Inflammatory macrophage (primary cell): ENCODE results near the gene KCNJ1.
A peak's percentile ranks its signal among the peaks of the same experiment; 100 is the strongest.

Source experiments
- DNase-seq, 2 donors: peaks; one replicate each; pipeline ENCODE4 v3.0.0-alpha.2; 2020 to 2022

The KCNJ1 gene

DNA sequence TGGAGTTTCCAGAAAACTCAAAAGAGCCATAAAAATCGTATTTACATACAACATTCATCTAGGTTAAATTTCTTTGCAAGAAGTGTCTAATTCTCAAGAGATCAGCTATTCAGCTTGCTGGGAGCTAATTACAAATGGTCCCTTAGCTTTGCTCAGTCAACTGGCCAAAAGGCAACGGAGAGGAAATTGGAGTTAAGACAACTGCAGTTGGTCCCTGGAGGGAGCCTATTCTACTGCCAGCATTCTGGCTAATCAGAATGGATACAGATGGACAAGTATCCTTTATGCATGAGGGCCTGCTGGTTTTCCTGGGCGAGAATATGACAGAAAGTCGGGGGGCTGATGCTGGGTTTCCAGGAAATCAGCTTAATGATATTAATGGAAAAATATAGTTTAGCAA lies 45.5 kb downstream of the KCNJ1 start:
- no peak for DNase-seq

DNA sequence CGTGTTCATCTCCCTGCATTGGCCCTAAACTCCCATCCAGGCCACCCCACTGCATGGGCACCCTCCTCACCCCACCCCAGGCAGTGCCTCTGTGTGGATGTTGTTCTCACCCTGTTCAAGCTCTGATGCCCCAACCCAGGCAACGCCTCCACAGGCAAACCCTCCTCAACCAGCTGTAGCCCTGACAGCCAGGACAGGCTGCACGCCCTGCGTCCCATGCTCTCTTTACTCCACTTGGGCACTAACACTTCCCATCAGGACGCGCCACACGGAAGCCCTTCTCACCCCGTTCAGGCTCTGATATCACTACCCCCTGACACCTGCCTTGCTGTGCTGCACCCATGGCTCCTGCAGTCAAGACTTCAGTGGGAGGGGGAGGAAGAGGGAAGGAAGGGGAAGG lies 47.9 kb downstream of the KCNJ1 start:
- DNase-seq: no peak

GRCh38 chr11:128814856-128815705 lies 52.0 kb downstream of the KCNJ1 start:
- DNase-seq: peak; percentile 76 to 77

DNA sequence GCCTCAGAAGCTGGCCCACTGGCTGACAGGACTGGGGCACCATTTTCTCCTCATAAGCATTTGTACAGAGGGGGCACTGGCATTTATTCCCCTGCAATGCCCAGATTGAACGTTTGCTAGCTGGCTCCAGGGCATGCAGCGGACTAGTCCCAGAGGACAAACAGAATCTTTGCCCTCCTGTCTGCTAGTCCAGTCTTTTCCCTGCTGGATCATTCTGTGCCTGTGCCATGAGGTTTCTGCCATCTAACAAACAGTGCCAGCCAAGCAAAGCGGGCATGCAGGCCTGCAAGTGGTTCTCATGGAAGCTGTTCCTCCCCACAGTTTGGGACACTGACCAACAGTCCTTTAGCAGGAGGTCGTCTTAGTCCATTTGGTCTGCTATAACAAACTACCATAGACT lies 53.4 kb downstream of the KCNJ1 start:
- no peak for DNase-seq

GRCh38 chr11:128810784-128811514 lies 56.1 kb downstream of the KCNJ1 start:
- no peak for DNase-seq

DNA sequence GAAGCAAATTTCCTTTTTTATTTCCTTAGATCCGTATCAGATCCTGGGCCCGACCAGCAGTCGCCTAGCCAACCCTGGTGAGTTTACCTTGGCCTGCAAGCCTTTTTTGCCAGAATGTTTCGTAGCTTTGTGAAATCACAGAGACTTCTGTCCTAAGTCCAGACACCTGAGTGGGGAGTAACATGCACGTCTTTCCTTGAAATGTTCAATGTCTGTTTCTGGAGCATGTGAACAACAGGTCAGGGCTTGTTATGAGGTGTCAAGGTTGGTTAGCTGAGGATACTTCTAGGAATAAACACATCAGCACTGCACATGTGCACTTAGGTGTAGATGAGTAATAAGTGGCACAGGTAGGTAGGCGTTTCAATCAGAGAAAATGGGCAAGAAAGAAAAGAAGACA lies 58.0 kb downstream of the KCNJ1 start:
- DNase-seq: no peak

DNA sequence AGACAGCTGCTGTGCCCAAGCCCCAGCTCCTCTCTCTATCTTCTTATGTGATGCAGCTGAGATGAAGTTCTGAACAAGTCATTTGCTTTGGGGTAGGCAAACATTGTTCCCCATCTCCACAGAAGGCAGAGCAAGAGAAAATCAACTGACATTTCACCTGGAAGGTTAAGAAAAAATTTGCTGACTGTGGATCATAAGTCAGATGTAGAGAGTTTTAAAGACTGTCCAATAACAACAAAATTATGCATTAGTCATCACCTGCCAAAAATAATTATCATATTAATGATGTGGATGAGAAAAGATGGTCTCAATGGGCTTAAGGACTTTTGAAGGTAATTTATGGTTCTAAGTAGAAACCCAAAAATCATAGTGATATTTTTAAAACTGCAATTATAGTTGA lies 59.2 kb downstream of the KCNJ1 start:
- no peak for DNase-seq

- DNase-seq: peak in 1 of 2 donors; percentile 51
These were observed 60.4 kb downstream of the KCNJ1 start for GRCh38 chr11:128806506-128807261.

DNA sequence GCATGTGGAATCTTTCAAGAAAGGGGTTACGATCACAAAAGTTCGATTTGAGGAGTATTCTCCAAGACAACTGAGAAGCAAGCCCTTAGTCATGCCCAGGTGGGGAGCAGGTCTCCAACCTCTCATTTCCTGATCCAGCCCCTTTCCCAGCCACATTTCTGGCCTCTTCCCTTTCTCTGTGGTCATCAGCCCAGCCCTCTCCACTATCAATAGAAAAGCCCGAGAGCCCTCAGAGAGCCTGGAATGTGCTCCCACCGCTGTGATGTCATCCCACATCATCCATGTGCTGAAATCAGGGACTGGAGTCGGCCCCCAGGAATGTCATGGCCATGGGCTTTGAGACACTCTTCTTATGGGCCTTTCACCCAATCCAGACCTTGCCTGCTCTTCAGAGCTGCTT lies 62.6 kb downstream of the KCNJ1 start:
- no peak for DNase-seq

- DNase-seq: peak; percentile 90 to 94
These were observed 63.4 kb downstream of the KCNJ1 start for GRCh38 chr11:128803449-128804245.

DNA sequence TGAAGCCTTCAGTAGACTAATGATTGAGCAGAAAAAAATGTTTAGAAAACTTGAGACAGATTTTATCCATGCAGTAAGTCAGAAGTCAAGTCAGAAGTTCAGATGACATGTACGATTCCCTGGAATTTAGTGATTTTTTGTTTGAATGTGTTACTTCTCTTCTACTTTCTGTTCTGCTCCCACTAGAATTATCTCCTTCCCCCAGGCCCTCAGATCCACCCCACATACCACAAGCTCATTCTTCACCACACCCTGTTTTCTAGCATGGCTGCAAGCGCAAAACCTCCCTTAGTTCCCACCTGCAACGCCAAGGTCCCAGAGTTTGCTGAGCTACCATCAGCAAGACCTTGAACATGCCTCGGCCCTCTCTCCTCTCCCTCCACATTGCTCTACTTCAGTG lies 64.1 kb downstream of the KCNJ1 start:
- DNase-seq: no peak

DNA sequence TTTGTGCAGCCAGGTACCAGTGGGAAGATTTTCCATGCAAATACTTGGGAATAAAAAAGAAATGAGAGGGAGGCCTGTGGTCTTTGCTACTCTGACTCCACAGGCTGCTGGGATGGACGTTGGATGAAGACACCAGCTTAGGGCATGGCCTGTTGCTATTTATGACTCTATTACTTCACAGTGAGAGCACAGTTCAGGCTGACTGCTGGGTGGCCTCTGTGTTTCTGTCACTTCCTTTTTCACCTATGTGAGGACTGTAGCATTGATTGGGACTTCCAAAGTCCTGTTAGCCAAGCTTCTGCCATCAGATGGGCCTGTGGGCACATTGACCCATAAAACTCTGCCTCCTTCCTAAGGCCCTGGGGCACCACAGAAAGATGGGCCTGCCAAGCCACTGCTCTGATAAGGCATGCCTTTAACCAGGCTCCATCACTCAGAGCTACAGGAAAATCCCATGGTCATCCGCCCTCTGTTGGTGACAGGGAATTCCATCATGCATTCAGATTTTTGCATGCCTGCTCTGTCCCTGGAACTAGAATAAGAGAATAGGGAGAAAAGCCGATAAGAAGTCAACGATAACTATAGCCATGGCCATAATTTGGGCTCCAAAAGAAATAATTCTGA lies 64.6 kb downstream of the KCNJ1 start:
- DNase-seq: peak; percentile 64 to 81

DNA sequence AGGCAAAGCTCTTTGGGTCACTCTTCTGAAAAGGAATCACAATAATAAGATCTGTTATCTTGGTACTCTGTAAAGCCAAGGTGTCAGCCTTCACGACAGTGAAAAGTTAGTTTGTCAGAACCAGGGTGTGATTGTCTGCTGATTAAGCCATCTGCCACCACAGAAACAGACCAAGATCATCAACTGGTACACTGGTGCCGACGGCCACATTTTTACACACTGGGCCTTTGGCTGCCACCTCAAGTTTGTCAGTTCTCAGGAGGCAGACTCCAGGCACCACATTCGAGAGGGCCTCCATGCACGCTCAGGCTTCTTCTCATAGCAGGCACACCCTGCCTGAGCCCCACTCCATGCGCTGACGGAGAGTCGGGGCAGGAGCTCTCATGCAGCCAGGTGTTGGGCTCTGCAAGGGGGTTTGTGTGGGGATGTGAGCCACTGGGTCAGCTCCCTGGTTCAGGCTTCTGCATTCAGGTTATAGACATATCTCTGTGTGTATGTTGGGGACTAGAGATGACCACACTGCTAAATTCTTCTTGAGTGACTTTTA lies 66.2 kb downstream of the KCNJ1 start:
- no peak for DNase-seq

DNA sequence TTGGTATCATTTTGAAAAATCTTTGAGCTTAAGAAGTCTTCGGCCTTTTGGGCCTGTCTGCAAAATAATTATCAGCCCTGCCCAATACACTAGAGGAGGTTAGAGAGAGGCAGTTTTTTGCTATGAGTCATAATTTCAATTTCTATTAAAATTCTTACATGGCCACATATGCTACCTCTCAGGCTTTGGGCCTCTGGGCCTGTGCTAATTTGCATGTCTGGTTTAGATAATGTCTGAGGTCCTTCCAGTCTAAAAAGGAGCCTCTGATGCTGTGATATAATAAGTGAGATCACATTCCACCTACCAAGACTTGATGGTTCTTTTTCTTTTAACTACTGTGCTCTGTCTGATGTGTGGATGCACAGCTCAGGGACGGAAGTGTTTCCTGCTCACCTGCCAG lies 70.8 kb downstream of the KCNJ1 start:
- no peak for DNase-seq

- DNase-seq: no peak
These were observed 76.9 kb downstream of the KCNJ1 start for GRCh38 chr11:128790196-128790595.

DNA sequence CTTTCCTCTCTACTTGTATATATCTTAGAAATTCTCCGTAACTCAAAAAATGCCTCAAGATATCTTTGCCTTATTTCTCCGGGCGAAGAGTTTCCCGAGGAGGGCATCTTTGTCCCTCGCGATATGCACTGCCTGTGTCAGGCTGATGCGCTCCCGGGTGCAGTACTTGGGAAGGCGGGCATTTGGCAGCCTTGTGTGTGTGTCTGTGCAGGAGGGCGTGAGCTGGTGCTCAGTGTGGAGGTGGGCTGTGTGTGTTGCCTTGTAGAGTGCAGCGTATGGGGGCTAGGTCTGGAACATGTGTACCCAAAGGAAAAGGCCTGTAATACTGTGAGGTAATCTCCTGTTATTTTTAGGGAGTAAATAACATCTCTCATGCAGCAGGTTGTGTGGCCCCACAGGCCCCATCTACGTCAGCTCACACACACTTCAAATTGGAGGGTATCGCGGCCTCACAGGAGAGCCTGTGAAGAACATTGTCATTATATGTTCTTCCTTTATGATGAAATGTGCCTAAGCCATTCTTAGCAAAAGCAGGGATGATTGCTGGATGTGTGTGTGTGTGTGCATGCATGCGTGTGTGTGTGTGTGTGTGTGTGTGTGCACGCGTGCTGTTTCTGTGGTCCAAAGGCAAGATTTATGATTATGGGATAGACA lies 77.5 kb downstream of the KCNJ1 start:
- DNase-seq: no peak
